ENCODE measurements around the gene MMP12.

Gene MMP12

GRCh38 chr11:102849311-102849710, 25.5 kb downstream of the MMP12 start:
- DNase-seq, result no peak

GRCh38 chr11:102846292-102846691, 28.5 kb downstream of the MMP12 start:
- DNase-seq, result no peak

GRCh38 chr11:102843489-102843888, 31.3 kb downstream of the MMP12 start, which contains the start of gene MMP3:
Gene MMP3, minus strand, starts transcription at chr11:102843609. Its CDS starts 63 bp downstream, at chr11:102843546.
- no peak for DNase-seq

- no peak for DNase-seq
Observed at GRCh38 chr11:102842930-102843329, 31.9 kb downstream of the MMP12 start.

- no peak for DNase-seq
Observed at GRCh38 chr11:102840018-102840417, 34.8 kb downstream of the MMP12 start.

GRCh38 chr11:102837646-102838045, 37.1 kb downstream of the MMP12 start:
- DNase-seq, result no peak

GRCh38 chr11:102837156-102837555, 37.6 kb downstream of the MMP12 start:
- no peak for DNase-seq

- DNase-seq, result no peak
Observed at GRCh38 chr11:102836290-102836875, 38.4 kb downstream of the MMP12 start.

- no peak for DNase-seq
Observed at GRCh38 chr11:102833731-102834130, 41.1 kb downstream of the MMP12 start.

- no peak for DNase-seq
Observed at GRCh38 chr11:102832612-102833011, 42.2 kb downstream of the MMP12 start.

GRCh38 chr11:102831489-102832440, 43.0 kb downstream of the MMP12 start:
- DNase-seq, result peak; percentile 80

- DNase-seq, result no peak
Observed at GRCh38 chr11:102831128-102831488, 43.7 kb downstream of the MMP12 start.

- DNase-seq, result no peak
Observed at GRCh38 chr11:102830001-102830727, 44.6 kb downstream of the MMP12 start.

GRCh38 chr11:102829316-102830000, 45.3 kb downstream of the MMP12 start:
- DNase-seq, result no peak

- DNase-seq, result no peak
Observed at GRCh38 chr11:102824556-102824955, 50.2 kb downstream of the MMP12 start.

- no peak for DNase-seq
Observed at GRCh38 chr11:102819491-102819890, 55.3 kb downstream of the MMP12 start.

GRCh38 chr11:102813484-102813883, 61.3 kb downstream of the MMP12 start:
- no peak for DNase-seq

Measured in left hindlimb (tissue), 1 donor.